ENCODE data around the gene TMEM18. TPM values are rescaled to one million over a fixed set of nuclear protein-coding genes. Genes with fewer than 3 reads are reported as not detected.

Gene TMEM18
- total and polyA plus RNA-seq, 2 of the 13 experiments (the other 11 are each of a cell fraction or from before 2014, with no cell fraction given) = 45.9 to 49.4 TPM

GRCh38 chr2:723761-724160 lies 46.6 kb upstream of the TMEM18 start:
- no peak for DNase-seq (ENCODE audit: low spot score)
- Histone ChIP-seq H3K36me3 (replicated peaks in 1 of 2; ENCODE audit: control insufficient read depth in 1 of 2, insufficient read depth in 2 of 2, low read length in 2 of 2) (no peaks in the 10 kb centered on the region), H3K4me1 (ENCODE audit: insufficient read depth, low read length) (peaks cover 12% of the 10 kb centered on the region), H3K9me3 (ENCODE audit: low read length) (no peaks in the 10 kb centered on the region), H2AFZ (ENCODE audit: low read length) (no peak overlapping the region), H3K9ac (ENCODE audit: insufficient read depth, low read depth, low read length) (no peak overlapping the region), H3K4me2 (ENCODE audit: low read depth, low read length) (no peak overlapping the region), H3K4me3 (replicated peaks in 1 of 3; ENCODE audit: insufficient read depth in 1 of 3, low read depth in 2 of 3, low read length in 3 of 3) (no peak overlapping the region), H3K27ac (ENCODE audit: extremely low read length, insufficient read depth, low read length) (no peak overlapping the region), H3K79me2 (ENCODE audit: insufficient read depth, low read length) (no peaks in the 10 kb centered on the region), H4K20me1 (ENCODE audit: insufficient read depth, low read length) (no peaks in the 10 kb centered on the region), H3K27me3 (ENCODE audit: control insufficient read depth in 1 of 2, insufficient read depth in 2 of 2, low read length in 2 of 2) (peaks cover 2 to 34% of the 10 kb centered on the region in 2 experiments; a peak in 4 of 5 replicates)
- no TSS peak for BruUV-seq (replicated peaks)
- CTCF ChIA-PET (ENCODE audit: low intra/inter-chr PET ratio, low total read pairs) = no interaction called here
- POLR2A ChIA-PET = no interaction called here
- no peak for FAIRE-seq
- ATAC-seq = no peak
- in situ Hi-C loops (cut with HindIII; ENCODE audit: extremely low pct_ligation_motif_present, low pct_unique_long_range_greater_than_20kb) = loop anchor here (25.0 kb wide), 1 partner anchor 414 kb away; no protein-coding TSS in a partner anchor
- WGBS (ENCODE audit: low lambda C conversion rate) = 48% methylated on average over 5 of the region's 5 CpGs
- intact Hi-C loops (cut with micrococcal nuclease; ENCODE audit: unreplicated experiment) = no loop called here
- no peak for TF ChIP-seq RARA (CRISPR knock-in tag; IDR thresholded peaks at IDR 0.05)
- no peak for TF ChIP-seq ZNF431 (CRISPR knock-in tag; IDR thresholded peaks at IDR 0.05; ENCODE audit: borderline replicate concordance, low read depth)
- no peak for TF ChIP-seq DNMT1 (CRISPR knock-in tag; IDR thresholded peaks at IDR 0.05)
- no peak for TF ChIP-seq ZNF225 (CRISPR knock-in tag; IDR thresholded peaks at IDR 0.05)
- no peak for TF ChIP-seq ZMAT3 (CRISPR knock-in tag; conservative IDR thresholded peaks at IDR 0.05)
- TF ChIP-seq EZH2 (conservative IDR thresholded peaks at IDR 0.05; ENCODE audit: low read depth, low read length) = no peak
- no peak for TF ChIP-seq TFAP4 (IDR thresholded peaks at IDR 0.05; ENCODE audit: borderline replicate concordance, low read depth)
- TF ChIP-seq MTF1 (CRISPR knock-in tag; IDR thresholded peaks at IDR 0.05) = no peak
- no peak for TF ChIP-seq ATF5 (CRISPR knock-in tag; IDR thresholded peaks at IDR 0.05; ENCODE audit: low read depth)
- TF ChIP-seq ZFP37 (CRISPR knock-in tag; IDR thresholded peaks at IDR 0.05; ENCODE audit: borderline replicate concordance) = no peak
- no peak for TF ChIP-seq ZNF24 (IDR thresholded peaks at IDR 0.05)

Data from HepG2 (cell line).